SKM-1 (cell line): ENCODE results near the gene TLNRD1.

ENCODE experiments used
- DNase-seq: peaks from one replicate; lab custom pipeline; 2025; ENCODE audit not compliant: unreplicated experiment; lab: John Stamatoyannopoulos, UW

TLNRD1 gene

DNA sequence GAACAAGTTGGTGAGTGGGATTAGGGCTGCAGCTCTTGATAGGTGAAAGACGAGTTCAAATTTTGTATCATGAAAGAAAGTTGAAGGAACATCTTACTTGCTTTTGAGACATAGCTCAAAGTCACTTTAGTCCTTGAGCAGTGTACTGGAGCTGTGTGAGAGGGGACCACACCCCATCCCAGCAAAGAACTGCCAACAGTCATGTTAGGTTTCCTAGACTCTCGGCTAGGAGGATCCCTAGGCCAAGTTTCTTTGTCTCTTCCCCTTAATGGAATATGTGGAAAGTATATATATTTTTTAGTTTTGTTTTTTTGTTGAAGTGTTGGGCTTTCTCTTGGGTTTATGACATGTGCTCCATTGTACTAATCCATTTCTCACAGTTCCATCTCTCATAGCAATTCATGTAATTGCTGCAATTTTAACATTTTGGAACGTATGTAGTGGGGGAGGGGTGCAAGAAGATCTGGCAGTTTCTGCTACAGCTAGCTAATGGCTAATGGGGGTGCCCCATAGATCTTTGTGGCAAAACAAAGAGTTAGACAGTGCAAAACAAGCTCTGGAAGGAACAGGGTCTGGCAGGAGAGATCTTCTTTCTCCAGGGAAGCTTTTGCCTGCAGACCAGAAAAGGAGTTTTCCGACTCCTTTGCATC is 25.1 kb downstream of the TLNRD1 start:
- no peak for DNase-seq

- no peak for DNase-seq
These were observed 26.3 kb downstream of the TLNRD1 start for GRCh38 chr15:81026836-81027599.

DNA sequence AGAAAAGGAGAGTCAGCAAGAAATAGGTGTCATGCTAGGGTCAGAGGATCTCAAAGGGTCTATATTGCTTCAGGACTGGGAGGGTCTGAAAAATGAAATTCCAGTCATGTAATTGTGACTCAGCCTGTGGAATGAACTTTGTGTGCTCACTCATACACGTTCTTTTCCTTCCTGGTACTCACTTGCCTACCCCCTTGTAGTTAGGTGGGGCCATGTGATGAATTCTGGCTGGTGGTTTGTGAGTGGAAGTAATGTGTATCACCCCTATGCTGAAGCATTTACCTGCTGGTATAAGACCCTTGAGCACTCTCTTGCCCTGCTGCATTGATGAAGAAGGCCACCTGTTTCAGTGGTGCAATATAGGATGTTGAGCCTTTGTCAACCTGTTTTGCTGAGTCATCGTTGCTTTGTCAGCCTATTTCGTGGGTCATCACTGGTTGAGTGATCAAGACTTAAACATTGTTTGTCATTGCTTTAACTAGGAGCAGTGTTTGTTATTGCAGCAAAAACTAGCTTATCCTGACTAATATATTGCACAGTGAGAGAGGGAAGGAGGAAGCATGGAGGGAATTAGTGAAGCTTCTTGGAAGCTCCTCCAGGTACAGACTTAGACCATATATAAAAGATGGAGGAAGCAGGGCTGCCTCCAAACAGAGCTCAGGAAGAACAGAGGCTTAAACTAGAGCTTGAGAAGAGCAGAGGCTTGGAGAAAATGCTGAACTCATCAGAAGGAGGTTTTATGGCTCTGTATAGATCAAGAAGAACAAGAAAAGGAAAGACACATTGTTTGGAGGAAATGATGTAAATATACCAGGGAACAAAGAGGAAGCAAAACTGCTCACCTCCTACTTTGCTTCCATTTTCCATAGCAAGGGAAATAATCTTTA is 28.9 kb downstream of the TLNRD1 start:
- DNase-seq, result no peak

- no peak for DNase-seq
These were observed 29.6 kb downstream of the TLNRD1 start for GRCh38 chr15:81030301-81030750.

GRCh38 chr15:81031203-81031602 is 30.5 kb downstream of the TLNRD1 start:
- DNase-seq, result no peak

DNA sequence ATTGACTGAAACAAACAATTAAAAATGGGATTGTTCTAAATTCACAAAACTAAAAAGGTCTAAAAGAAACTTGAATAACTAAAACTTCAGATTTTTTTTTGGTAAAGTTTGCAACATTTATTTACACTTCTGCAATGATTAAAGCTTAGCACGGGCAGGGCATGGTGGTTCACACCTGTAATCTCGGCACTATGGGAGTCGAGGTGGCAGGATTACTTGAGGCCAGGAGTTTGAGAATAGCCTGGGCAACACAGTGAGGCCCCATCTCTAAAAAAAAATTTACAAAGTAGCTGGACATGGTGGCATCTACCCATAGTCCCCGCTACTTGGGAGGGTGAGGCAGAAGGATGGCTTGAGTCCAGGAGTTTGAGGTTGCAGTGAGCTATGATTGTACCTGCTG is 31.6 kb downstream of the TLNRD1 start:
- no peak for DNase-seq

- DNase-seq, result no peak
These were observed 32.1 kb downstream of the TLNRD1 start for GRCh38 chr15:81032818-81033217.

- no peak for DNase-seq
These were observed 32.8 kb downstream of the TLNRD1 start for GRCh38 chr15:81033508-81033907.

GRCh38 chr15:81037952-81038743 is 37.4 kb downstream of the TLNRD1 start:
- no peak for DNase-seq

DNA sequence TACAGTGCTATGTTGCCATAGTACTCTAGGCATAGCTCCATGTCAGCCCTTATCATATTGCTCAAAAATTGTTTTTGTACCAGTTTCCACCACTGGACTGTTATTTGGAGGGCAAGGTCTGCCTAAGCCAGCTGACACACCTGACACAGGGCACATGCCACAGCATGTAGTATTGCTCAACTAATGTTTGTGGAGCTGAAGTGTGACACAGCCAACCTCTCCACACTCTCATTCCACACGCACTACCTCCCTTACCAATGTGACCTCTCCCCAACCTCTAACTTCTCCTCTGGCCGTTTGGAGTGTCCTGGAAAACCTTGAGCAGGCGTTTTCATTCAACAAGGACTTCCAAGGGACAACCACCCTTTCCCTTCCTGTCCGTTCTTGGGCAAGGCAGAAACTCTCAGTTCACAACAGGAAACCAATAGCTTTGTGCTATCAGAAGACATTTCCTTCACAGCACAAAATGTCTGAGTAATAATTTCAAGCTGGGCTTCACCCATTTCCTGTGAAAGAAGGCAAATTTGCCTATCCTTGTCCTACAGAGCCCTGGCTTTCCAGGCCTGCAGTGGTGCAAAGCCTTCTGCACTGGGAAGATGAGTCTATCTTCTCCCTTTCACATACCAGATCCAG is 38.4 kb downstream of the TLNRD1 start:
- no peak for DNase-seq

DNA sequence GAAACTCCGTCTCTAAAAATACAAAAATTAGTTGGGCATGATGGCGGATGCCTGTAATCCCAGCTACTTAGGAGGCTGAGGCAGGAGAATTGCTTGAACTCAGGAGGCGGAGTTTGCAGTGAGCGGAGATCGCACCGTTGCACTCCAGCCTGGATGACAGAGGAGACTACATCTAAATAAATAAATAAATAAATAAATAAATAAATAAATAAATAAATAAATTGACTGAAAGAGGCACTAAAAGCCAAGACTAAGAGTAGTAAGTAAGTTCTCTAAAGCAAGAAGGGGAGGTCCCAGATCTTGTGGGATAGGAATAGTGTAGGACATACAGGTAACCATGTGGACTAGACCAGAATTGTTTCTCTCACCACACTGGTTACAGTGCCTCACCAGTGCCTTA is 40.0 kb downstream of the TLNRD1 start:
- DNase-seq, result no peak

DNA sequence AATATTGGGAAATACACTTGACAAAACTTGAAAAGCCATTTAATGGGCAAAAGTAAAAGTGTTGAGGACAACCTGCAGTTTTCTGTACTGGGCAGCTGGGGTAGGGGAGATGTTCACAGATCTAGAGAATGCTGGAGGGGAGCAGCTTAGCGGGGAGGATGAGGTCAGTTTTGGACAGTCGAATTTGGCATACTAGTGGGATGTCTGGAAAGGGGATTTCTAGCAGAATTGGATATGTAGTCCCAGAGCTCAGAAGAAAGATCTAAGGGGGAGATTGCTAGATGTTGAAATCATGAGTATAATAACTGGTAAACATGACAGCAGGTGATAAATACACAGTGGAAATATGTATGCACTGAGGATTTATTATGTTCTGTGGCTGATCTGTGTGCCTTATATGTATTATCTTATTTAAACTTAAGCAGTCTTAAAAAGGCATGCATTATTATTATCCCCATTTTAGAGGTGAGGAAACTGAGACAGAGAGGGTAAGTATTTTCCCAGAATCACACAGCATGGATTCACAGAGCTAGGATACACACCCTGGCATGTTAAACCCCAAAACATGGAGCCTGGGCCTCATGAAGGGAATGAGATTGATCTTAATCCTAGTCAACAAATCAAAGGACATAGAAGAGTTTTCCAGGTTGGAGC is 42.7 kb downstream of the TLNRD1 start:
- no peak for DNase-seq

DNA sequence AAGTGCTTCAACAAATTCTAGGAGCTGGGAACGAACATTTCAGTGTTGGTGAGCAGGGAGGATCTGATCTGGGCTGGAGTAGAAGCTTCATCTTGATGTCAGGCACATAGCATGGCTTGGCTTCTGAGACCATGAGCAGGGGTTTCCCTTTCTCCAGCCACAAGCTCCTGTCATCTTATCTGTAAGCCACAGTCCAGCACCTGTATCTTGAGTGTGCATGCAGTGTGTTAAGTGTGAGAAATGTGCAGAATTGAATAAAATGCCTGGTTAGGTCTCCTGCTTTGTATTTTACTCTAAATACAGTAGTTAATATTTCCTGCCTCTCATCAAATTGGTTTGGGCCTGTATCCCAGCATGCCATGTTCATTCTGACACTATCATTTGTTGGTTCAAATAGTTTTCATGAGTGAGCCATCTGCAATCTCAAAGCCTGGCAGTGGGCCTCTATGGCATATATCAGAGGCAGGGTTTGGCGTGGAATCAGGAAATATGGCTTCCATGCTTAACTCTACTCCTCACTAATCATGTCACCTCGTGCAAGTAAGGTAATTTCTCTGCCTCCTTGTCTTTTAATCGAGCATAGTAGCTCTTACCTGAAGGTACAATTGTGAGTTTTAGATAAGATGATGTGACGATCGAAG is 43.3 kb downstream of the TLNRD1 start:
- no peak for DNase-seq

DNA sequence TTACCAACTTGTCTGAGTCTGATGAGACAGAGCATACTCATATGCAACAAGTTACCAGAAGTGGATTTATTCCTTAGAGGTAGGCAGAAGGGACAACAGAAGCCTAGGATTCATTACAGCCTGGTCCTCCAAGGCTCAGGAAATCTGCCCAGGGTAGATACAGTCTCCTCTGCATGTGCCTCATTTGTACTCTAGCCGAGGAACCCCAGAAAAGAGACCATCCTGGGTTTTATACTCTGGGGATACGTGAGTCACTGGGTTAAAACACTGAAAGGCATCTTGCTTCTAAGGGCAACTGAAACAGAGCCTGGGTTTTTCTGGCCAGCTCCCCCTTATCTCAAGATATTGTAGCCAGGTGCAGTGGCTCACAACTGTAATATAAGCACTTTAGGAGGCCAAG is 45.6 kb downstream of the TLNRD1 start:
- DNase-seq, result no peak

- no peak for DNase-seq
These were observed 47.2 kb downstream of the TLNRD1 start for GRCh38 chr15:81047928-81048327.

- DNase-seq, result no peak
These were observed 49.1 kb downstream of the TLNRD1 start for GRCh38 chr15:81049835-81050234.

DNA sequence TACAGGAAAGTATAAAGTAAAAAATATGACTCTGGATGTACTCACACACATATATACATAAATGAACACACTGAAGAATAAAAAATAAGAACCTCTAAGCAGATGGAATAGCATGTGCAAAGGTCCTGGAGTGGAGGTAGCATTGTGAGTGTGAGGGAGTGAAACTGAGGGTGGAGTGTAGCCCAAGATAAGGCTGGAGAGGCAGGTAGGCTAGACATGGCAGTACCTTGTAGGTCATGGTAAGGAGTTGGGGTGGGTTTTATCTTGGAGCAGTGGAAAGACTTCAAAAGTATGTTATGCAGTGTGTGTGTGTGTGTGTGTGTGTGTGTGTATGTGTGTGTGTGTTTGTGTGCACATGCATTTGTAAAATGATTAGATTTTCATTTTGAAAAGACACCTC is 49.5 kb downstream of the TLNRD1 start:
- DNase-seq, result no peak

DNA sequence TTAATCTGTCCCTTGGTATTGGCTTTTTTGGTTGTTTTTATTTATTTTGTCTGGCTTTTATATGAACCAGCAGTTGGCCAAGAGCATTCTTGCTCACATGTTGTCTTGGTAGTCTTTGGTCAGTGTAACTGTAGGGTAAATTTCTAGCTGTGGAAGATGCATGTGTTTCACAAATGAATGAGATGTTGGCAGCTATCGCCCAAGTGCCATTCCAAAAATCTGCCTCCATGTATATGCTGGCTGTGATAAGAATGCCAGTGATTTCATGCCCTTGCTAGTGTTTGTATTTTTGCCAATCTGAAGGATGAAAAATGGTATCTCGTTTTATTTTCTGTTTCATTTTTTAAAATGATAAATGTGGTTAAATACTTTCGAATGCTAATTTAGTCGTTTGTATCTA is 50.1 kb downstream of the TLNRD1 start:
- DNase-seq, result no peak

DNA sequence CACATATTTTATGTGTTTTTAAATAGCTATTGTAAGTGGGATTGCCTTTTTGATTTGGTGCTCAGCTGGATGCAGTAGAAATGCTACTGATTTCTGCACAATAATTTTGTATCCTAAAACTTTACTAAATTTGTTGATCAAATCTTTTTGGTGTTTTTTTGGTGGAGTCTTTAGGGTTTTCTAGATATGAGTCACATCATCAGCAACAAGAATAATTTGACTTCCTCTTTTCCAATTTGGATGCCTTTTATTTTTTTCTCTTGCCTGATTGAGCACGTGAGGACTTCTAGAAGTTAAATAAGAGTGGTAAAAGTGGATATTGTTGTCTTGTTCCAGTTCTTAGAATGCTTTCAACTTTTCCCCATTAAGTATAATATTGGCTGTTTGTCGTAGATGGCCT is 51.3 kb downstream of the TLNRD1 start:
- no peak for DNase-seq
